HepG2 (cell line): Measurements from ENCODE around the gene TLL2. TPM values are rescaled to one million over a fixed set of nuclear protein-coding genes. Genes with fewer than 3 reads are reported as not detected.

Source experiments
- ATAC-seq: fragments of 200-7000 bp; cut with Tn5 transposase; 3 replicates; pipeline ENCODE4 v1.9.1; 2020; ENCODE audit warnings: mild to moderate bottlenecking, moderate library complexity
- BruUV-seq: library from RNA; stranded (reverse); fragments of 400-500 nt; replicated peaks from 2 replicates; lab custom pipeline; 2021; lab: Mats Ljungman, UMichigan
- CTCF ChIA-PET: fragments of 300-600 bp; formaldehyde crosslinking; extraction: SDS; loops from one replicate; lab custom pipeline; 2021; ENCODE audit warnings: low total read pairs, inconsistent platforms, low intra/inter-chr PET ratio; lab: Yijun Ruan, JAX
- POLR2A ChIA-PET: fragments of 350-600 bp; sonication (Branson Sonifier 250); formaldehyde crosslinking; loops from one replicate; lab custom pipeline; 2020; ENCODE audit warnings: antibody characterized with exemption, inconsistent platforms; lab: Yijun Ruan, JAX
- DNase-seq: peaks from one replicate; pipeline ENCODE4 v3.0.0-alpha.2; 2015; ENCODE audit warnings: low spot score
- FAIRE-seq: peaks from 3 replicates; lab custom pipeline; 2011; peaks lifted over from hg19 to GRCh38; lab: Jason Lieb, UNC
- H2AFZ ChIP-seq: one replicate; pipeline ENCODE4 v1.6.1; 2011; ENCODE audit warnings: low read length, inconsistent platforms
- H3K27ac ChIP-seq: fragments of 300-600 bp; 3 replicates; pipeline ENCODE4 v1.8.0; 2011; ENCODE audit warnings: mixed run types, mild to moderate bottlenecking, mixed read lengths, low read length, inconsistent platforms; ENCODE audit not compliant: insufficient read depth; ENCODE audit errors: extremely low read length
- H3K27me3 ChIP-seq, 2 experiments: fragments of 200-600 bp in 1 of 2; 2 replicates in 1 of 2; 3 replicates in 1 of 2; pipeline versions ENCODE4 v1.6.0 to v1.8.0; 2011; ENCODE audit warnings: low read length in 2 of 2, mild to moderate bottlenecking in 2 of 2, moderate library complexity in 2 of 2, inconsistent platforms in 1 of 2; ENCODE audit not compliant: insufficient read depth in 2 of 2, control insufficient read depth in 1 of 2
- H3K36me3 ChIP-seq, 2 experiments: fragments of 200-600 bp in 1 of 2; replicated peaks in 1 of 2; 2 replicates in 1 of 2; 3 replicates in 1 of 2; pipeline versions ENCODE4 v1.5.1 to v1.8.0; 2011; ENCODE audit warnings: low read length in 2 of 2, inconsistent platforms in 1 of 2; ENCODE audit not compliant: insufficient read depth in 2 of 2, control insufficient read depth in 1 of 2
- H3K4me1 ChIP-seq: 2 replicates; pipeline ENCODE4 v1.5.1; 2012; ENCODE audit warnings: low read length, inconsistent platforms; ENCODE audit not compliant: insufficient read depth
- H3K4me2 ChIP-seq: 2 replicates; pipeline ENCODE4 v1.6.0; 2011; ENCODE audit warnings: low read depth, low read length, inconsistent platforms
- H3K4me3 ChIP-seq, 3 experiments: fragments of 200-600 bp in 1 of 3; sonication (generic), shearing (Covaris generic) in 1 of 3; replicated peaks in 1 of 3; 2 replicates each; pipeline ENCODE4 v1.5.1; 2011 to 2016; ENCODE audit warnings: low read length in 3 of 3, inconsistent platforms in 2 of 3, low read depth in 2 of 3, mild to moderate bottlenecking in 2 of 3, control low read depth in 1 of 3, mixed read lengths in 1 of 3; ENCODE audit not compliant: insufficient read depth in 1 of 3
- H3K79me2 ChIP-seq: one replicate; pipeline ENCODE4 v1.6.1; 2011; ENCODE audit warnings: low read length, inconsistent platforms; ENCODE audit not compliant: insufficient read depth
- H3K9ac ChIP-seq: 2 replicates; pipeline ENCODE4 v1.6.0; 2011; ENCODE audit warnings: mild to moderate bottlenecking, low read depth, low read length, inconsistent platforms; ENCODE audit not compliant: insufficient read depth
- H3K9me3 ChIP-seq: 2 replicates; pipeline ENCODE4 v1.5.1; 2012; ENCODE audit warnings: mild to moderate bottlenecking, low read length
- H4K20me1 ChIP-seq: 2 replicates; pipeline ENCODE4 v1.6.0; 2011; ENCODE audit warnings: inconsistent platforms, mild to moderate bottlenecking, low read length, moderate library complexity; ENCODE audit not compliant: insufficient read depth
- ATAD3A ChIP-seq: sonication (generic); formaldehyde crosslinking; IDR thresholded peaks from 2 replicates; pipeline ENCODE4 v1.4.0; 2020; ENCODE audit warnings: missing genetic modification reagents
- BRD4 ChIP-seq: sonication (generic); formaldehyde crosslinking; IDR thresholded peaks from 2 replicates; pipeline ENCODE4 v1.4.0; 2020; ENCODE audit warnings: missing genetic modification reagents
- PAF1 ChIP-seq: IDR thresholded peaks from 2 replicates; pipeline ENCODE4 v1.6.1; 2016; ENCODE audit warnings: missing genetic modification reagents, missing compliant biosample characterization
- SALL1 ChIP-seq: sonication (generic); formaldehyde crosslinking; IDR thresholded peaks from 2 replicates; pipeline ENCODE4 v1.8.0; 2022; ENCODE audit warnings: mild to moderate bottlenecking, missing genetic modification reagents
- SAP130 ChIP-seq: IDR thresholded peaks from 2 replicates; pipeline ENCODE4 v1.6.1; 2016; ENCODE audit warnings: low read depth
- SOX6 ChIP-seq, 2 experiments: fragments of 450-650 bp in 1 of 2; sonication (generic) in 1 of 2; formaldehyde crosslinking in 1 of 2; IDR thresholded peaks; 2 replicates each; pipeline versions ENCODE4 v1.4.0 to v1.6.1; 2017 to 2020; ENCODE audit warnings: antibody characterized with exemption in 1 of 2, mild to moderate bottlenecking in 1 of 2, missing genetic modification reagents in 1 of 2
- SRSF9 ChIP-seq: fragments of 200-400 bp; formaldehyde crosslinking; IDR thresholded peaks from 2 replicates; pipeline ENCODE4 v1.6.1; 2018; ENCODE audit warnings: borderline replicate concordance, mild to moderate bottlenecking, low read depth, low read length; ENCODE audit not compliant: insufficient read depth, poor library complexity, severe bottlenecking
- U2AF1 ChIP-seq: fragments of 200-400 bp; formaldehyde crosslinking; optimal IDR thresholded peaks from 2 replicates; pipeline ENCODE3; 2017; ENCODE audit warnings: mild to moderate bottlenecking, low read depth, low read length
- ZNF317 ChIP-seq: sonication (generic); formaldehyde crosslinking; IDR thresholded peaks from 2 replicates; pipeline ENCODE4 v1.5.0; 2020; ENCODE audit warnings: mild to moderate bottlenecking, missing genetic modification reagents
- ZNF326 ChIP-seq: sonication (generic); formaldehyde crosslinking; IDR thresholded peaks from 2 replicates; pipeline ENCODE4 v1.4.0; 2020; ENCODE audit warnings: missing genetic modification reagents, borderline replicate concordance
- WGBS: methylation state at CpG from one replicate; pipeline ENCODE4 v1.1.6; 2017; ENCODE audit warnings: low lambda C conversion rate; 5-methylcytosine and 5-hydroxymethylcytosine counted together
- in situ Hi-C: cut with HindIII; loops from 2 replicates; pipeline ENCODE4 v1.10.0; 2017; ENCODE audit warnings: low pct_unique_long_range_greater_than_20kb; ENCODE audit not compliant: extremely low pct_ligation_motif_present
- intact Hi-C: fragments of 100-400 bp; cut with micrococcal nuclease; formaldehyde crosslinking; loops from one replicate; pipeline ENCODE4 v1.10.0; 2022; ENCODE audit not compliant: unreplicated experiment
- polyA plus RNA-seq, 8 experiments: library from polyadenylated mRNA; depleted of rRNA in 3 of 8; stranded (reverse) in 7 of 8; unstranded in 1 of 8; fragments of >200 nt; fragmentation: Illumina TruSeq in 4 of 8; extraction: Trizol in 4 of 8; gene quantifications; 2 replicates each; pipeline versions ENCODE4 v1.2.1 to v1.2.3, GENCODE V29; 2011 to 2016; ENCODE audit warnings: low read depth in 4 of 8, missing spikeins in 1 of 8, mixed read lengths in 1 of 8; ENCODE audit not compliant: insufficient read depth in 1 of 8
- total RNA-seq, 5 experiments: library from RNA; depleted of rRNA; stranded (reverse); fragments of >200 nt; fragmentation: Illumina TruSeq; extraction: Trizol; gene quantifications; 2 replicates each; pipeline ENCODE4 v1.2.3, GENCODE V29; 2016; ENCODE audit warnings: low read depth in 1 of 5
- TF ChIP-seq, protein P1 (sequence below): sonication (generic); formaldehyde crosslinking; IDR thresholded peaks from 2 replicates; pipeline ENCODE4 v1.5.1; 2020; ENCODE audit warnings: missing genetic modification reagents, mild to moderate bottlenecking, borderline replicate concordance

Gene TLL2
- total and polyA plus RNA-seq, 2 of the 13 experiments (the other 11 are each of a cell fraction or from before 2014, with no cell fraction given): 0.09 TPM; not detected in 1

DNA sequence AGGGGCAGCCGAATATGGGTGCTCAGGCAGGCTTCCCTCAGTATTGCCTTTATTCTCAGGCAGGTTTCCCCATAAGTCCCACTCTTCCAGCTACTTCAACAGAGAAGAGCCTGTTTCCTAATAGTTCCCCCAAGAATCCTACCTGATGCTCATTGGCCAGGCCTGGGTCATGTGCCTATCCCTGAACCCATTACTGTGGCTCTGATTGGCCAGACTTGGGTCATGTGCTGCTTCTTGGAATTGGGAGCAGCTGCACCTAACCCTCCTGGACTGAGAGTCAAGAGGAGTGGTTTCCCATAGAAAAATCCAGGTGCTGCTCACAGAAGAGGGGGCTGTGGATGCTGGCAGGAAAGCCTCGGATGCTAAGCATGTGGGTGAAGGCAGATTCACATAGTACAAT, 176.6 kb downstream of the TLL2 start:
- H3K9ac ChIP-seq: no peak overlapping the region
- no peak overlapping the region for H3K4me3 ChIP-seq
- 0 out of 5 replicates have a peak, but pooled peaks cover 0 to 4% of the 10 kb centered on the region in 2 experiments for H3K27me3 ChIP-seq
- DNase-seq (no peak), FAIRE-seq (no peak), ATAC-seq (no peak)
- H3K79me2 ChIP-seq: no peaks in the 10 kb centered on the region
- no peaks in the 10 kb centered on the region for H3K36me3 ChIP-seq
- no peaks in the 10 kb centered on the region for H3K9me3 ChIP-seq
- in situ Hi-C loops (loop anchor here (5.0 kb wide), 1 partner anchor 320 kb away; no protein-coding TSS in a partner anchor), intact Hi-C loops (no loop called here)
- TF ChIP-seq SALL1 (CRISPR knock-in tag) (no peak), ATAD3A (CRISPR knock-in tag) (no peak), U2AF1 (no peak), ZNF317 (CRISPR knock-in tag) (no peak), SAP130 (CRISPR knock-in tag) (no peak), ZNF326 (CRISPR knock-in tag) (no peak), PAF1 (CRISPR knock-in tag) (no peak), BRD4 (no peak), SOX6 (IDR thresholded peaks at IDR 0.05) (no peak), SOX6 (CRISPR knock-in tag; IDR thresholded peaks at IDR 0.05) (no peak), SRSF9 (no peak)
- TF ChIP-seq, protein P1, sequence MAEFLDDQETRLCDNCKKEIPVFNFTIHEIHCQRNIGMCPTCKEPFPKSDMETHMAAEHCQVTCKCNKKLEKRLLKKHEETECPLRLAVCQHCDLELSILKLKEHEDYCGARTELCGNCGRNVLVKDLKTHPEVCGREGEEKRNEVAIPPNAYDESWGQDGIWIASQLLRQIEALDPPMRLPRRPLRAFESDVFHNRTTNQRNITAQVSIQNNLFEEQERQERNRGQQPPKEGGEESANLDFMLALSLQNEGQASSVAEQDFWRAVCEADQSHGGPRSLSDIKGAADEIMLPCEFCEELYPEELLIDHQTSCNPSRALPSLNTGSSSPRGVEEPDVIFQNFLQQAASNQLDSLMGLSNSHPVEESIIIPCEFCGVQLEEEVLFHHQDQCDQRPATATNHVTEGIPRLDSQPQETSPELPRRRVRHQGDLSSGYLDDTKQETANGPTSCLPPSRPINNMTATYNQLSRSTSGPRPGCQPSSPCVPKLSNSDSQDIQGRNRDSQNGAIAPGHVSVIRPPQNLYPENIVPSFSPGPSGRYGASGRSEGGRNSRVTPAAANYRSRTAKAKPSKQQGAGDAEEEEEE (CRISPR knock-in tag): no peak
- H3K4me2 ChIP-seq: no peak overlapping the region
- ChIA-PET POLR2A (no interaction called here), CTCF (no interaction called here)
- no peak overlapping the region for H3K27ac ChIP-seq
- no TSS peak for BruUV-seq
- H3K4me1 ChIP-seq: peaks cover 7% of the 10 kb centered on the region
- WGBS: 55% methylated on average over 2 of the region's 2 CpGs
- H2AFZ ChIP-seq: no peak overlapping the region
- no peaks in the 10 kb centered on the region for H4K20me1 ChIP-seq
